Measurements from ENCODE around the gene ALG10. TPM values are rescaled to one million over a fixed set of nuclear protein-coding genes. Genes with fewer than 3 reads are reported as not detected.
"Not testable (repeated sequence)": the region's sequence is repeated elsewhere in the genome, so short reads cannot be mapped to it uniquely, and the experiment has no call there.

Gene ALG10
- 10 to 100 TPM in 2 of 4 donors, 1 to 10 TPM in 2; 4.1 to 64.1 (median 17.6) TPM for total RNA-seq

DNA sequence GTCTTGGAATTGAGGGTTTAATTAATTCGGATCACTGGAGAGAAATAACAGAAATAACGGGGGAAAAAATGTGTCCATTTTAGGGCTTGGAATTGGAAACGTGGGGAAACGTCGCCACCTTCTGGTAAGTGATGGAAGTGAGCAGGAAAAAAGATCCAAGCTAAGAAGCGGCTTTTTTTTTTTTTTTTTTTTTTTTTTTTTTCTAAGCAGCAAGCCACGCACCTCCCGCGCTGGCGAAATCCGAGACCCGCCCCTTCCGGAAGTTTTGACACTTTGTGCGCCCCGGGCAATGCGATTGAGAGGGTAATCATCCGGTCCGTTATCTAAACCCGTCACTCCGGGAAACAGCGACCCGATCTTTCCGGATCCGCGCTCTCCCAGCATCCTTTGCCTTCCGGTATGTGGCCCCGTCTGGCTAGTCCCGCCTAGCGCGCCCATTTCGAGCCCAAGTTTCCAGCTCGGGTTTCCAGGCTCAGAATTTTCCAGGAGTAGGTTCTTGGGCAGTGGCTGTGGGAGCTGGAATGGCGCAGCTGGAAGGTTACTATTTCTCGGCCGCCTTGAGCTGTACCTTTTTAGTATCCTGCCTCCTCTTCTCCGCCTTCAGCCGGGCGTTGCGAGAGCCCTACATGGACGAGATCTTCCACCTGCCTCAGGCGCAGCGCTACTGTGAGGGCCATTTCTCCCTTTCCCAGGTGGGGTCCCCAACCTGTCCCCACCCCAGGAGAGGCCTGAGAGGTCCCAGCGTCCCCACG, at the start of gene ALG10:
TSS of gene ALG10 (plus strand) at position 418 of the 752 bp plus-strand sequence. CDS start at position 522, 104 bp downstream.
- no peaks in the 10 kb centered on the region for H3K27me3 ChIP-seq
- H3K4me3 ChIP-seq = peak within 1 kb of the TSS; percentile 67 to 68
- DNase-seq = peak; percentile 97
- intact Hi-C loops (cut with DNase I; ENCODE audit: low total_unique reads) = no loop called here
- no peaks in the 10 kb centered on the region for H3K9me3 ChIP-seq
- H3K27ac ChIP-seq = peak within 1 kb of the TSS; percentile 82 to 90
- peaks cover 0 to 3% of the 10 kb centered on the region in 2 donors for H3K4me1 ChIP-seq
- TF ChIP-seq, protein P1, sequence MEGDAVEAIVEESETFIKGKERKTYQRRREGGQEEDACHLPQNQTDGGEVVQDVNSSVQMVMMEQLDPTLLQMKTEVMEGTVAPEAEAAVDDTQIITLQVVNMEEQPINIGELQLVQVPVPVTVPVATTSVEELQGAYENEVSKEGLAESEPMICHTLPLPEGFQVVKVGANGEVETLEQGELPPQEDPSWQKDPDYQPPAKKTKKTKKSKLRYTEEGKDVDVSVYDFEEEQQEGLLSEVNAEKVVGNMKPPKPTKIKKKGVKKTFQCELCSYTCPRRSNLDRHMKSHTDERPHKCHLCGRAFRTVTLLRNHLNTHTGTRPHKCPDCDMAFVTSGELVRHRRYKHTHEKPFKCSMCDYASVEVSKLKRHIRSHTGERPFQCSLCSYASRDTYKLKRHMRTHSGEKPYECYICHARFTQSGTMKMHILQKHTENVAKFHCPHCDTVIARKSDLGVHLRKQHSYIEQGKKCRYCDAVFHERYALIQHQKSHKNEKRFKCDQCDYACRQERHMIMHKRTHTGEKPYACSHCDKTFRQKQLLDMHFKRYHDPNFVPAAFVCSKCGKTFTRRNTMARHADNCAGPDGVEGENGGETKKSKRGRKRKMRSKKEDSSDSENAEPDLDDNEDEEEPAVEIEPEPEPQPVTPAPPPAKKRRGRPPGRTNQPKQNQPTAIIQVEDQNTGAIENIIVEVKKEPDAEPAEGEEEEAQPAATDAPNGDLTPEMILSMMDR (IDR thresholded peaks at IDR 0.05) = peak; percentile 61 to 77 (median 74)
- peak in 1 of 2 donors; percentile 10 for TF ChIP-seq POLR2A (IDR thresholded peaks at IDR 0.05)
- no peaks in the 10 kb centered on the region for H3K36me3 ChIP-seq

DNA sequence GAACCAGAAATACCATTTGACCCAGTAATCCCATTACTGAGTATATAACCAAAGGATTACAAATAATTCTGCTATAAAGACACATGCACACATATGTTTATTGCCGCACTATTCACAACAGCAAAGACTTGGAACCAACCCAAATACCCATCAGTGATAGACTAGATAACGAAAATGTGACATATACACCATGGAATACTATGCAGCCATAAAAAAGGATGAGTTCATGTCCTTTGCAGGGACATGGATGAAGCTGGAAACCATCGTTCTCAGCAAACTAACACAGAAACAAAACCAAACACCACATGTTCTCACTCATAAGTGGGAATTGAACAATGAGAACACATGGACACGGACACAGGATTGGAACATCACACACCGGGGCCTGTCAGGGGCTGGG, 49.4 kb upstream of the ALG10 start:
- DNase-seq; H3K36me3 ChIP-seq; H3K4me1 ChIP-seq; H3K27ac ChIP-seq; H3K27me3 ChIP-seq; intact Hi-C loops (cut with DNase I; ENCODE audit: low total_unique reads); H3K4me3 ChIP-seq; H3K9me3 ChIP-seq: not testable (repeated sequence)

GRCh38 chr12:33977887-33978286, 44.4 kb upstream of the ALG10 start:
- Histone ChIP-seq H3K27me3 (no peaks in the 10 kb centered on the region), H3K4me3 (no peak overlapping the region), H3K9me3 (no peaks in the 10 kb centered on the region), H3K36me3 (no peaks in the 10 kb centered on the region), H3K4me1 (no peaks in the 10 kb centered on the region), H3K27ac (no peak overlapping the region)
- no peak for DNase-seq
- TF ChIP-seq POLR2A (IDR thresholded peaks at IDR 0.05) = no peak
- TF ChIP-seq, protein P1 (IDR thresholded peaks at IDR 0.05) = no peak
- intact Hi-C loops (cut with DNase I; ENCODE audit: low total_unique reads) = no loop called here

GRCh38 chr12:33988197-33988805, 34.0 kb upstream of the ALG10 start:
- DNase-seq = no peak
- no peak for TF ChIP-seq POLR2A (IDR thresholded peaks at IDR 0.05)
- TF ChIP-seq, protein P1 (IDR thresholded peaks at IDR 0.05) = no peak
- Histone ChIP-seq H3K27ac (no peak overlapping the region), H3K9me3 (no peaks in the 10 kb centered on the region), H3K4me3 (no peak overlapping the region), H3K4me1 (no peaks in the 10 kb centered on the region), H3K36me3 (no peaks in the 10 kb centered on the region), H3K27me3 (no peaks in the 10 kb centered on the region)
- intact Hi-C loops (cut with DNase I; ENCODE audit: low total_unique reads) = no loop called here

- intact Hi-C loops (cut with DNase I; ENCODE audit: low total_unique reads) = no loop called here
- Histone ChIP-seq H3K9me3 (no peaks in the 10 kb centered on the region), H3K36me3 (no peaks in the 10 kb centered on the region), H3K27me3 (no peaks in the 10 kb centered on the region), H3K27ac (no peak overlapping the region), H3K4me1 (no peaks in the 10 kb centered on the region), H3K4me3 (no peak overlapping the region)
- TF ChIP-seq, protein P1 (IDR thresholded peaks at IDR 0.05) = no peak
- TF ChIP-seq POLR2A (IDR thresholded peaks at IDR 0.05) = no peak
- DNase-seq = no peak
Observed at GRCh38 chr12:33988913-33989312, 33.4 kb upstream of the ALG10 start.

Measured in uterus (tissue), 4 donors.